Measurements from ENCODE around the gene PPP1R3G. TPM values are rescaled to one million over a fixed set of nuclear protein-coding genes. Genes with fewer than 3 reads are reported as not detected.

The PPP1R3G gene
- total and polyA plus RNA-seq, 2 of the 13 experiments (the other 11 are each of a cell fraction or from before 2014, with no cell fraction given) = 1.2 to 1.3 TPM

- TF ChIP-seq MLX (CRISPR knock-in tag; IDR thresholded peaks at IDR 0.05) (no peak; the same call in 1 of the 2 replicates), ATM (IDR thresholded peaks at IDR 0.05; ENCODE audit: borderline replicate concordance) (no peak), ATF3 (CRISPR knock-in tag; IDR thresholded peaks at IDR 0.05) (no peak), ZNF414 (CRISPR knock-in tag; IDR thresholded peaks at IDR 0.05) (no peak), ZNF3 (CRISPR knock-in tag; IDR thresholded peaks at IDR 0.05) (no peak), KLF13 (CRISPR knock-in tag; IDR thresholded peaks at IDR 0.05) (no peak), ZNF232 (CRISPR knock-in tag; IDR thresholded peaks at IDR 0.05; ENCODE audit: borderline replicate concordance) (peak; percentile 65), YEATS4 (CRISPR knock-in tag; IDR thresholded peaks at IDR 0.05; ENCODE audit: borderline replicate concordance) (peak; percentile 67; the same call in 1 of the 2 replicates), ZNF329 (CRISPR knock-in tag; IDR thresholded peaks at IDR 0.05; ENCODE audit: low read depth) (no peak), MZF1 (CRISPR knock-in tag; IDR thresholded peaks at IDR 0.05; ENCODE audit: borderline replicate concordance) (no peak), RXRA (CRISPR knock-in tag; IDR thresholded peaks at IDR 0.05) (peak; percentile 86), MBD4 (IDR thresholded peaks at IDR 0.05; ENCODE audit: borderline replicate concordance, low read length) (no peak), KLF9 (CRISPR knock-in tag; IDR thresholded peaks at IDR 0.05; ENCODE audit: low read depth) (no peak), E2F2 (CRISPR knock-in tag; IDR thresholded peaks at IDR 0.05; ENCODE audit: borderline replicate concordance) (no peak), ZNF766 (CRISPR knock-in tag; IDR thresholded peaks at IDR 0.05; ENCODE audit: borderline replicate concordance) (0 out of 2 replicates have a peak, but pooled peaks have one; percentile 18), TCF7 (IDR thresholded peaks at IDR 0.05; ENCODE audit: low read depth) (no peak; the same call in 1 of the 2 replicates), IRF2 (CRISPR knock-in tag; IDR thresholded peaks at IDR 0.05) (peak; percentile 73; the same call in 1 of the 2 replicates), HIC2 (CRISPR knock-in tag; IDR thresholded peaks at IDR 0.05; ENCODE audit: low read depth) (peak; percentile 67; the same call in 1 of the 2 replicates), ZNF543 (CRISPR knock-in tag; IDR thresholded peaks at IDR 0.05) (no peak), NR2C2 (CRISPR knock-in tag; IDR thresholded peaks at IDR 0.05; ENCODE audit: borderline replicate concordance) (no peak)
These were observed 2.4 kb upstream of the PPP1R3G start (continued) for GRCh38 chr6:5082487-5083306.
